SK-N-SH (cell line): ENCODE measurements around the gene IP6K1. TPM values are rescaled to one million over a fixed set of nuclear protein-coding genes. Genes with fewer than 3 reads are reported as not detected.
"Not testable (repeated sequence)": the region's sequence is repeated elsewhere in the genome, so short reads cannot be mapped to it uniquely, and the experiment has no call there.

Experiments used
- CTCF ChIA-PET: fragments of 300-600, 350-600 bp; formaldehyde crosslinking; extraction: SDS; loops from one replicate; lab custom pipeline; 2021; lab: Yijun Ruan, JAX
- POLR2A ChIA-PET: fragments of 350-600 bp; sonication (Branson Sonifier 250); formaldehyde crosslinking; extraction: SDS; loops from one replicate; lab custom pipeline; 2020; ENCODE audit warnings: antibody characterized with exemption, inconsistent platforms; lab: Yijun Ruan, JAX
- DNase-seq: peaks from one replicate; pipeline ENCODE4 v3.0.0; 2012
- H2AFZ ChIP-seq: fragments of 200-600 bp; sonication (generic); 2 replicates; pipeline ENCODE4 v1.8.1; 2016; ENCODE audit warnings: antibody characterized with exemption, mild to moderate bottlenecking, low read depth
- H3F3A ChIP-seq: fragments of 200-600 bp; sonication (generic); replicated peaks from 2 replicates; pipeline ENCODE3; 2016; ENCODE audit warnings: antibody characterized with exemption, mild to moderate bottlenecking; ENCODE audit not compliant: insufficient read depth
- H3K27ac ChIP-seq, 2 experiments: fragments of 200-500 bp in 1 of 2; fragments of 200-600 bp in 1 of 2; sonication (Bioruptor generic) in 1 of 2; sonication (generic), shearing (Covaris generic) in 1 of 2; 2 replicates each; pipeline versions ENCODE4 v1.5.1 to v1.6.1; 2014 to 2016; ENCODE audit warnings: low read depth in 2 of 2, inconsistent platforms in 1 of 2, low read length in 1 of 2, mild to moderate bottlenecking in 1 of 2, mixed read lengths in 1 of 2
- H3K27me3 ChIP-seq: fragments of 200-600 bp; sonication (generic), shearing (Covaris generic); 2 replicates; pipeline ENCODE4 v1.6.1; 2016; ENCODE audit warnings: mixed run types; ENCODE audit not compliant: insufficient read depth
- H3K36me3 ChIP-seq, 2 experiments: fragments of 200-500 bp in 1 of 2; fragments of 200-600 bp in 1 of 2; sonication (Bioruptor generic) in 1 of 2; sonication (generic) in 1 of 2; replicated peaks in 1 of 2; 2 replicates each; pipeline versions ENCODE3 to v1.5.1; 2014 to 2016; ENCODE audit warnings: low read length in 1 of 2, mild to moderate bottlenecking in 1 of 2; ENCODE audit not compliant: insufficient read depth in 2 of 2, control insufficient read depth in 1 of 2
- H3K4me1 ChIP-seq, 2 experiments: fragments of 200-500 bp in 1 of 2; fragments of 200-600 bp in 1 of 2; sonication (Bioruptor generic) in 1 of 2; sonication (generic), shearing (Covaris generic) in 1 of 2; 2 replicates each; pipeline versions ENCODE4 v1.5.1 to v1.6.1; 2014 to 2016; ENCODE audit warnings: low read depth in 1 of 2, low read length in 1 of 2, mixed run types in 1 of 2; ENCODE audit not compliant: insufficient read depth in 2 of 2, control insufficient read depth in 1 of 2
- H3K4me2 ChIP-seq: fragments of 200-600 bp; sonication (generic), shearing (Covaris generic); 2 replicates; pipeline ENCODE4 v1.6.1; 2017; ENCODE audit warnings: mixed run types
- H3K4me3 ChIP-seq, 2 experiments: fragments of 200-500 bp in 1 of 2; fragments of 200-600 bp in 1 of 2; sonication (Bioruptor generic) in 1 of 2; sonication (generic), shearing (Covaris generic) in 1 of 2; 2 replicates each; pipeline versions ENCODE4 v1.5.1 to v1.8.1; 2014 to 2016; ENCODE audit warnings: low read depth in 2 of 2, inconsistent platforms in 1 of 2, low read length in 1 of 2, mild to moderate bottlenecking in 1 of 2, mixed read lengths in 1 of 2, moderate library complexity in 1 of 2
- H3K79me2 ChIP-seq: fragments of 200-600 bp; sonication (generic); 2 replicates; pipeline ENCODE4 v1.8.1; 2017; ENCODE audit warnings: mild to moderate bottlenecking; ENCODE audit not compliant: insufficient read depth
- H3K9ac ChIP-seq: fragments of 200-600 bp; sonication (generic); 2 replicates; pipeline ENCODE4 v1.6.1; 2017; ENCODE audit warnings: mixed run types
- H3K9me2 ChIP-seq: fragments of 200-600 bp; sonication (generic); 2 replicates; pipeline ENCODE4 v1.6.1; 2017; ENCODE audit warnings: mixed run types
- H3K9me3 ChIP-seq: fragments of 200-600 bp; sonication (generic); 2 replicates; pipeline ENCODE4 v1.6.1; 2017; ENCODE audit warnings: mixed run types, mild to moderate bottlenecking, moderate library complexity
- H4K20me1 ChIP-seq: fragments of 200-600 bp; sonication (generic); 2 replicates; pipeline ENCODE4 v1.6.1; 2017; ENCODE audit warnings: mild to moderate bottlenecking, mixed run types; ENCODE audit not compliant: insufficient read depth
- FOSL2 ChIP-seq: IDR thresholded peaks from 2 replicates; pipeline ENCODE4 v1.4.0; 2012; ENCODE audit warnings: low read depth, mild to moderate bottlenecking, moderate library complexity, borderline replicate concordance
- FOXJ3 ChIP-seq: sonication (generic); formaldehyde crosslinking; IDR thresholded peaks from 2 replicates; pipeline ENCODE4 v1.5.1; 2020; ENCODE audit warnings: mild to moderate bottlenecking, missing genetic modification reagents
- FOXM1 ChIP-seq: IDR thresholded peaks from 2 replicates; pipeline ENCODE4 v1.4.0; 2012; ENCODE audit warnings: low read depth, mild to moderate bottlenecking
- GABPA ChIP-seq: IDR thresholded peaks from 2 replicates; pipeline ENCODE4 v1.4.0; 2012; ENCODE audit warnings: low read depth, mild to moderate bottlenecking
- MEF2A ChIP-seq: IDR thresholded peaks from 2 replicates; pipeline ENCODE4 v1.4.0; 2012; ENCODE audit warnings: low read depth, borderline replicate concordance
- NFIC ChIP-seq: IDR thresholded peaks from 2 replicates; pipeline ENCODE4 v1.4.0; 2012; ENCODE audit warnings: borderline replicate concordance
- RAD21 ChIP-seq: IDR thresholded peaks from 2 replicates; pipeline ENCODE4 v1.6.1; 2012; ENCODE audit warnings: mild to moderate bottlenecking, low read length
- RCOR1 ChIP-seq: fragments of 150-350 bp; IDR thresholded peaks from 2 replicates; pipeline ENCODE4 v1.6.1; 2017; ENCODE audit warnings: antibody characterized with exemption, low read length
- SMC3 ChIP-seq: IDR thresholded peaks from 2 replicates; pipeline ENCODE4 v1.6.1; 2012; ENCODE audit warnings: low read depth, low read length, improper control_type of control experiment
- USF2 ChIP-seq: fragments of 150-350 bp; IDR thresholded peaks from 2 replicates; pipeline ENCODE4 v1.6.1; 2017; ENCODE audit warnings: antibody characterized with exemption, low read length, low read depth, borderline replicate concordance
- WGBS: methylation state at CpG from one replicate; pipeline ENCODE4 v1.1.6; 2017; ENCODE audit warnings: low lambda C conversion rate; 5-methylcytosine and 5-hydroxymethylcytosine counted together
- polyA plus RNA-seq, 3 experiments: library from polyadenylated mRNA; depleted of rRNA; stranded (reverse); fragments of >200 nt; gene quantifications; 2 replicates each; pipeline ENCODE4 v1.2.3, GENCODE V29; 2012
- TF ChIP-seq, protein P1 (sequence below): IDR thresholded peaks from 2 replicates; pipeline ENCODE4 v1.6.1; 2012; ENCODE audit warnings: mild to moderate bottlenecking, low read depth, low read length, moderate library complexity
- TF ChIP-seq, protein P2 (sequence below): fragments of 150-350 bp; IDR thresholded peaks from 2 replicates; pipeline ENCODE4 v1.6.1; 2016; ENCODE audit warnings: mild to moderate bottlenecking, low read depth, low read length

IP6K1 gene
- polyA plus RNA-seq, 1 of the 3 experiments (the other 2 are of a cell fraction), result 23.3 TPM

DNA sequence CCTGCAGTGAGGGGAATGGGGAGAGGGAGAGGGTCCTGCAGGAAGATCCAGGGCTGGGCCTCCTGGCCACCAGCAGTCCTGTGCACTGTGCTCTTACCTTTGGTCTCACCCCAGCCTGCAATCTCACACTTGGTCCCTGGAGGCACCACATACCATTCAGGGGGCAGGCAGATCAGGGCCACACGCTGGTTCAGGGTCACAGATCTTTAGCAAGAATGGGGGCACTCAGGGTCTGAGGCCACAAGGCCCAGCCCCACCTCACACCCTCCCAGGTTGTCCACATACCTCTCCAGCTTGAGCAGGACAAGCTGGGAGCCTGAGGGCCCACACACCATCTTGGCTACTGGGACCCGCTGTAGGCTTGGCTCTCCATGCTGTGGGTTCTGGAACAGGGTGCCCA is 101.9 kb downstream of the IP6K1 start:
- H3K27me3 ChIP-seq, POLR2A ChIA-PET, H3K79me2 ChIP-seq, H3K4me2 ChIP-seq, H3K9me3 ChIP-seq, H4K20me1 ChIP-seq, H3K9me2 ChIP-seq, H3K9ac ChIP-seq, DNase-seq, H3K4me3 ChIP-seq, H3F3A ChIP-seq, H2AFZ ChIP-seq, H3K27ac ChIP-seq: not testable (repeated sequence)
- Histone ChIP-seq H3K36me3 (peaks cover under 1 to 43% of the 10 kb centered on the region in 2 experiments), H3K4me1 (peaks cover 5 to 13% of the 10 kb centered on the region in 2 experiments; a peak in 2 of 4 replicates)
- no CpG with 5 or more reads among the region's 2 CpGs for WGBS
- CTCF ChIA-PET, result interaction anchor here (1.4 kb wide), 1 partner anchor 13 kb away, joined by 6 read pairs; no protein-coding TSS in a partner anchor

- ChIA-PET POLR2A (no interaction called here), CTCF (interaction anchor here (0.8 kb wide), 1 partner anchor 144 kb away, joined by 3 read pairs; no protein-coding TSS in a partner anchor)
- H3K36me3 ChIP-seq, result peaks cover 8 to 56% of the 10 kb centered on the region in 2 experiments
- 100% methylated on average over 5 of the region's 6 CpGs for WGBS
- H3K4me1 ChIP-seq, result peaks cover 0 to 4% of the 10 kb centered on the region in 2 experiments; a peak in 1 of 4 replicates
- no peak overlapping the region for H3K4me3 ChIP-seq
- H3K4me2 ChIP-seq, result no peak overlapping the region
- no peaks in the 10 kb centered on the region for H4K20me1 ChIP-seq
- H3K9me3 ChIP-seq, result no peaks in the 10 kb centered on the region
- H3K79me2 ChIP-seq, result no peaks in the 10 kb centered on the region
- H3K9me2 ChIP-seq, result no peaks in the 10 kb centered on the region
- DNase-seq, result no peak
- H3K27ac ChIP-seq, result no peak overlapping the region
- H2AFZ ChIP-seq, result no peak overlapping the region
- H3K9ac ChIP-seq, result no peak overlapping the region
- TF ChIP-seq NFIC (no peak), RAD21 (no peak), USF2 (no peak), SMC3 (no peak), FOXM1 (no peak), FOXJ3 (CRISPR knock-in tag) (no peak), RCOR1 (no peak), GABPA (no peak), FOSL2 (no peak), MEF2A (no peak)
- TF ChIP-seq, protein P1, sequence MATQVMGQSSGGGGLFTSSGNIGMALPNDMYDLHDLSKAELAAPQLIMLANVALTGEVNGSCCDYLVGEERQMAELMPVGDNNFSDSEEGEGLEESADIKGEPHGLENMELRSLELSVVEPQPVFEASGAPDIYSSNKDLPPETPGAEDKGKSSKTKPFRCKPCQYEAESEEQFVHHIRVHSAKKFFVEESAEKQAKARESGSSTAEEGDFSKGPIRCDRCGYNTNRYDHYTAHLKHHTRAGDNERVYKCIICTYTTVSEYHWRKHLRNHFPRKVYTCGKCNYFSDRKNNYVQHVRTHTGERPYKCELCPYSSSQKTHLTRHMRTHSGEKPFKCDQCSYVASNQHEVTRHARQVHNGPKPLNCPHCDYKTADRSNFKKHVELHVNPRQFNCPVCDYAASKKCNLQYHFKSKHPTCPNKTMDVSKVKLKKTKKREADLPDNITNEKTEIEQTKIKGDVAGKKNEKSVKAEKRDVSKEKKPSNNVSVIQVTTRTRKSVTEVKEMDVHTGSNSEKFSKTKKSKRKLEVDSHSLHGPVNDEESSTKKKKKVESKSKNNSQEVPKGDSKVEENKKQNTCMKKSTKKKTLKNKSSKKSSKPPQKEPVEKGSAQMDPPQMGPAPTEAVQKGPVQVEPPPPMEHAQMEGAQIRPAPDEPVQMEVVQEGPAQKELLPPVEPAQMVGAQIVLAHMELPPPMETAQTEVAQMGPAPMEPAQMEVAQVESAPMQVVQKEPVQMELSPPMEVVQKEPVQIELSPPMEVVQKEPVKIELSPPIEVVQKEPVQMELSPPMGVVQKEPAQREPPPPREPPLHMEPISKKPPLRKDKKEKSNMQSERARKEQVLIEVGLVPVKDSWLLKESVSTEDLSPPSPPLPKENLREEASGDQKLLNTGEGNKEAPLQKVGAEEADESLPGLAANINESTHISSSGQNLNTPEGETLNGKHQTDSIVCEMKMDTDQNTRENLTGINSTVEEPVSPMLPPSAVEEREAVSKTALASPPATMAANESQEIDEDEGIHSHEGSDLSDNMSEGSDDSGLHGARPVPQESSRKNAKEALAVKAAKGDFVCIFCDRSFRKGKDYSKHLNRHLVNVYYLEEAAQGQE, result no peak
- TF ChIP-seq, protein P2, sequence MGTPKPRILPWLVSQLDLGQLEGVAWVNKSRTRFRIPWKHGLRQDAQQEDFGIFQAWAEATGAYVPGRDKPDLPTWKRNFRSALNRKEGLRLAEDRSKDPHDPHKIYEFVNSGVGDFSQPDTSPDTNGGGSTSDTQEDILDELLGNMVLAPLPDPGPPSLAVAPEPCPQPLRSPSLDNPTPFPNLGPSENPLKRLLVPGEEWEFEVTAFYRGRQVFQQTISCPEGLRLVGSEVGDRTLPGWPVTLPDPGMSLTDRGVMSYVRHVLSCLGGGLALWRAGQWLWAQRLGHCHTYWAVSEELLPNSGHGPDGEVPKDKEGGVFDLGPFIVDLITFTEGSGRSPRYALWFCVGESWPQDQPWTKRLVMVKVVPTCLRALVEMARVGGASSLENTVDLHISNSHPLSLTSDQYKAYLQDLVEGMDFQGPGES, result no peak
- no peaks in the 10 kb centered on the region for H3F3A ChIP-seq
- H3K27me3 ChIP-seq, result no peaks in the 10 kb centered on the region
These were observed 103.2 kb downstream of the IP6K1 start for GRCh38 chr3:49683162-49683561.
